CD4-positive, alpha-beta T cell treated with Interleukin-2 at 100 ng/mL for 4 hours (primary cell): ENCODE results near the gene RIPPLY3.
A peak's percentile ranks its signal among the peaks of the same experiment; 100 is the strongest.
"Not testable (repeated sequence)": the region's sequence is repeated elsewhere in the genome, so short reads cannot be mapped to it uniquely, and the experiment has no call there.

Source experiments
- DNase-seq: peaks from one replicate; pipeline ENCODE4 v3.0.0-alpha.2; 2020; ENCODE audit warnings: low spot score

Gene RIPPLY3

DNA sequence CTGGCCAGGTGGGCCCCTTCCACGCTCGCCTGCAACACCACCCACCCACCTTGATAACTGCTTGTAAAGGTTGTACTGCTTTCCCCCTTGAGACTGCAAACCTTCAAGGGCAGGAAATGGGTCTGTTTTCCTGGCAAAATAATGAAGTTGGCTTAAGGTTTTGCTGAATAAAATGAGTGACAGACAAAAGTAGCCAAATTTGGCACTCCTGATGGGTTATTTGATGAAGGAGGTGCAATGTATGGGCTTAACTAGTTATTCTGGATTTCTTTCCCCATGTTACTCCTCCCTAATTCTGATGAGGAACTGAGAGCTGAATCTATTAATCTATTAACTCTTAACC lies 25.5 kb upstream of the RIPPLY3 start:
- DNase-seq: no peak

DNA sequence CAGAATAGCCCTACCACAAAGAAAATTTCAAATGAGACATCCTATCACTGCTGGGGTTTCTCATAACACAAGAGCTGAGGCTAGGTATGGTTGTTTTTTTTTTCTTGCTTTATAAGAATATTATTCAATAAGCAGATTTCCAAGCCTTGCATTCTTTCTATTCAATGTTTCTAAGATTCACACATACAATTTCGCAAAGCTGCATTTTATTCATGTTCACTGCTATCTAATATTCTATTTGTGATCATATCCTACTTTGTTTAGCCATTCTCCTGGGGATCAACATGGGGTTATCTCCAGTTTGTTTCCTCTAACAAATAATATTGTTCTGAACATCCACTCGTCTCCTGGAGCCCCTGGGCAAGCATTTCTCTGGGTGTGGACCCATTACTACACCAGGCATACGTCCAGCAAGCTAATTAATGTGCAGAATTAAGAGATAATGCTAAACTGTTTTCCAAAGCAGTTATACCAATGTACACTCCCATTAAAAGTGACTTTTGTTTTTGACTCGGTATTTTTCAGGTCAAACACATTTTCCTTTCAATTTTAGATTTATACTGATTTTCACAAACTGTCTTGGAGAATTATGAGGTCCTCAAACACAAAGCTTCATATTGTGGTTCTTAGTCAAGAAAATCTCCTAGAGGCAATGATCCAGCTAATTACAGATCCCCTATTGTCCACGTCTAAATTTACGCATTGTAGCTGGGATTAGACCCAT lies 24.4 kb upstream of the RIPPLY3 start:
- no peak for DNase-seq

DNA sequence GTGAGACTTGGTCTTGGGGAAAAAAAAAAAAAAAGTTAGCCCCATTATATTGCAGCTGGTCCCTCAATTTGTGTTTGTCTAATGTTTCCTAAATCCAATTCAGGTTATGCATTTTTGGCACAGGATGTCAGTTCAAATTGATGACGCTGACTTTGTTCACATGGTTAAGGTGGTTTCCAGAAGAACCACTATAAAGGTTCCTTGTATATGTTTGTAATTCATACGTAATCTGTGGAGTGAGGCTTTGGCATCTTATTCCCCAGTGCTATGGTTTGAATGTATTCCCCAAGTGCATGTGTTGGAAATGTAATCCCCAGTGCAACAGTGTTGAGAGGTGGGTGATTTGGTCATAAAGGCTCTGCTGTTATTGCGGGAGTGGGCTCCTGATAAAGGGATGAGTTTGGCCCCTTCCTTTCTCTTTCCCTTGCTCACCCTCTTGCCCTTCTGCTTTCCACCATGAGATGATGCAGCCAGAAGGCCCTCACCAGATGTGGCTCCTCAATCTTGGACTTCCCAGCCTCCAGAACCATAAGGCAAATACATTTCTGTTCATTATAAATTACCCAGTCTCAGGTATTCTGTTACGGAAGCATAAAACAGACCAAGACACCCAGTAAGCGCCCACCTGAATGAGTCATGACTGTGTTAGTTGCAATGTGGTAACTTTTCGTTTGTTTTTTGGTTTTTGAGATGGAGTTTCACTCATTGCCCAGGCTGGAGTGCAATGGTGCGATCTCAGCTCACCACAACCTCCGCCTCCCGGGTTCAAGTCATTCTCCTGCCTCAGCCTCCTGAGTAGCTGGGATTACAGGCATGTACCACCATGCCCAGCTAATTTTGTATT lies 20.5 kb upstream of the RIPPLY3 start:
- peak; percentile 35 for DNase-seq

DNA sequence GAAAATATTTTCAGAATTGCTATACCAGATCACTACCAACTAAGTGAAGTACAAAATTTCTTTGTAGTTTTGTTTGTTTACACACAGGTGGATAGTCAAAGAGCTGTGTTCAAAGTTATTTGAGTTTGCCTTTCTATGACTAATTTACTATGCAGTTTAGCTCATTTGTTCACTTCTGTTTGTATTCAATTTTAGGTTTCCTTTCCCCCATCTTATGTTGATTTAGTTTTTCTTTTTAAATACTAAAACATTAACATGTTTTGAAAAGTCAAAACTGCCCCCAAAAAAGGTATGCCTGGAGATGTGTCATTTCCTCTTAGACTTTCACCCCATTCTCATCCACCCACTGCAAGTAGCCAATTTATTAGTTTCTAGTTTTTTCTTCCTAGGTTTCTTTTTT lies 18.7 kb upstream of the RIPPLY3 start:
- DNase-seq: no peak

DNA sequence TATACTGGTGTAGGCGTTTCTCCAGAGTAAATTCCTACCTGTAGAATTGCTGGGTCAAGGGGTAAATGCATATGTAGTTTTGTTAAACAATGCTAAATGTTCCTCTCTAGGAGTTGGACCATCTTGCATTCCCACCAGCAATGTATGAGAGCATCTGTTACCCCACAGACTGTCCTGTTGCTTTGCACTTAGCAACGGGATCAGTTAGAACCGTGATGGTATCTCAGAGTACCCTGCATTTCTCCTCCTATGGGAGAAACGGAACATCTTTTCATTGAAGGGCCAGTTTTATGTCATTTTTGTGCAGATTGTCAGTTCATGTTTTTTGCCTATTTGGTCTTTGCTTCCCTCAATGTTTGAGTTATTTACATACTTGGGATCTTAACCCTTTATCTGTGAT lies 18.0 kb upstream of the RIPPLY3 start:
- no peak for DNase-seq

DNA sequence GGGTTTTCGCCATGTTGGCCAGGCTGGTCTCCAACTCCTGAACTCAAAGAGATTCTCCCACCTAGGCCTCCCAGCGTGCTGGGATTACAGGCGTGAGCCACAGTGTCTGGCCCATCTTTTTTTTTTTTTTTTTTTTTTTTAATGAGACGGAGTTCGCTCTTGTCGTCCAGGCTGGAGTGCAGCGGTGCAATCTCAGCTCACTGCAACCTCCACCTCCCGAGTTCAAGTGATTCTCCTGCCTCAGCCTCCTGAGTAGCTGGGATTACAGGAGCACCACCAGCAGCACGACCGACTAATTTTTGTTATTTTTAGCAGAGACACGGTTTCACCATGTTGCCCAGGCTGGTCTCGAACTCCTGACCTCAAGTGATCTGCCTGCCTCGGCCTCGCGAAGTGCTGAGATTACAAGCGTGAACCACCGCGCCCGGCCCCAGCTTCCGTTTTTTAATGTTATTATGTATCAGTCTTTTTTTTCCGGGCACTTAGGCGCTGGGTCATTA lies 17.3 kb upstream of the RIPPLY3 start:
- not testable (repeated sequence) for DNase-seq

DNA sequence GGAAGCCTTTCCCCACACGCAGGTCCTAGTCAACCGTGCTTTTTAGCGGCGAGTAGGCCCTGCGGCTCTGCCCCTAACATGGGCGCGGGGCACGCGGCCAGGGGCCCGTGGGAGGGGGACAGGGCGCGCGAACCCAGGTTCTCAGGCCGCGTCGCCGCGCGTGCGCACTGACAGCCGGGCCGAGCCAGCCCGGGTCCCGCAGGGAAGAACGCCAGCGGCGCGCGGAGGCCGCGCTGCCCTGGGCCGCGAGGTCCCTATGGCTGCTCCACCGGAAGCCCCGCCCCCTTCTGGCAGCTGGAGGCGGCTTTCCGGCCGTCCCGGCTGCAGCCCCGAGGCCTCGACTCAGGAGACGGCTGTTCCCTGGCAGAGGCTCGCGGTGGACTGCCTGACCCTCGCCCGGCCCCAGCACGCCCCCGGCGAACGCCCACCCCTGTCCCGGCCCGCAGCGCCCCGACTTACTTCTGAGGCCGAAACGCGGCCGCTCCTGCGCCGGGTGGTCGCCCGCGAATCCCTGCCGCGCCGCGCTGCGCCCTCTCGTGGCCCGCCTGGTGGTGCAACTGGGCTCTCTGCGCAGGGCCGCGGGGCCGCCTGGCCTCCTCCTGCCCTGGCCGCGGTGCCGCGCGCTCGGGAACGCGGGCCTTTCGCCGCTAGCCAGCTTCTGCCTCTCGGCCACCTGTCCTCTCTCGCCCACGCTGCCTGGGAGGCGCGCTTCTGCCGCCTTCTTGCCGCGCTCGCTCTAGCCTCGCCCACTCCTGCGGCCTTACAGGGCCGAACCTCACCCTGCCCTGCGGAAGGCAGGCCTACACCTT lies 16.6 kb upstream of the RIPPLY3 start:
- DNase-seq: peak; percentile 84

DNA sequence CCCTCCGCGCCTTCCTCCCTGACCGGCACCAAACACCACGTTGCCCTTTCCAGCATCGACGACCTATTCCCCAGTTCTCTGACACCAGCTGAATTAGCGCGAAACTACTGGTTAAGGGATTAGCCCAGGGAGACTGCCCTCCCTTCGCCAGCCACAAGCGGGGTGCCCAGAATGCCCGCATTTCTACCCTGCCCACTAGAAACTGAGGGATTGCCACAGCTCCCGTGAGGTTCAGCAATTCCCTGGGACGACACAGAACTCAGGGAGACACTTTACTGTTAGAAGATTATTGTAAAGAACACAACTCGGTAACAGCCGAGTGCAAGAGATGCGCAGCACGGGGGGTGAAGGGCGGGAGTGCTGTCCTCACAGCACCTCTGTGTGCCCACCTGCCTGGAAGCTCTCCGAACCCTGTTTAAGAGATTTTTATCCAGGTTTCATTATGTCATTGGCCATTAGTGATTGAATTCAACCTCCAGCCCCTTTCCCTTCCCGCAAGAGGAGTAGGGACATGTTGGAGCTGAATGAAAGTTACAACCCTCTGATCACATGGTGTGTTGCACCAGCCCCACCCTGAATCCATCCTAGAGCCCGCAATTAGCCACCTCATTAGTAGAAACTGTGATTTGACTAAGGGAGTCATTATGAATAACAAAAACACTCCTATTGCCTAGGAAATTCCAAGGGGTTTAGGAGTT lies 15.8 kb upstream of the RIPPLY3 start:
- no peak for DNase-seq

DNA sequence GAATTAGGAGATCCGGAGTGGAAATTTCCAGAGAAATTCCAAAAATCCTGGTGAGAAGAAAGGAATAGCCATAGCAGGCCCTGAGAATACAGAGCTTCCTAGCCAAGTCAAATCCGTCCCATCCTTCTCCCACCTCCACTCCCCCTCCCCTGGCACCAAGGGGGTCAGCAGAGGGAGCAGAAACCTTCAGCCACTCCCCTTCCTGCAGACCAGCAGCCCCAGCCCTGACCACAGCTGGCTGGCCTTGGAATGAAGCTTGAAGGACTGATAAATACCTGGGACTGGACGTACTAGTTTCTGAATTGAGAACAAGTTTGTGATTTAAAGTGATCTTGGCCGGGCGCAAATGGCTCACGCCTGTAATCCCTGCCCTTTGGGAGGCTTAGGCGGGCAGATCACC lies 13.8 kb upstream of the RIPPLY3 start:
- no peak for DNase-seq

DNA sequence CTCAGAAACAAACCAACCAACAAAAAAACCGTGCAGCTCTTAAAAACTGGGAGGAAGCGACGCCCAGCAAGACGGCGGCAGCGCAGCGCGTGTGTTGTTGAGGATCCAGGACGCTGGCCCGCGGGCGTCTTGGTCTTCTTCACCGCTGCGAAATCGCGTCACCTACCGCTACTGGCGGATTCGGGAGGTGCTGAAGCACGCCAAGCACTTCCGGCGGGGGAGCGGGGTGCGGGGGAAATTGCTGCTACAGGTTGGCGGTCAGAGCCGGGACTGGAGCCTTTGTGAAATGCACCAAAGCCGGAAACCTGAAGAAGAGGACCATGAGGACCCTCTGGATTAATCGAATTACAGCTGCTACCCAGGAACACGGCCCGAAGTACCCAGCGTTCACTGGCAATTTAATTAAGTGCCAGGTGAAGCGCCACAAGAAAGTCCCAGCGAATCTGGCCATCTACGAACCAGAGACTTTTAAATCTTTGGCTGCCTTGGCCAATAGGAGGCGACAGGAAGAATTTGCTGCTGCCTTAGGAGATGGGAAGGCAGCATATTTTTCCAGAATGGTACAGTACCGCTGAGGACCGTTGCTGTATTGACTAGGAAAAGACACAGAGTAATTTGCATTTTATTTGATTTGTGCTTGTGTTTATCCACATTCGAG lies 11.9 kb upstream of the RIPPLY3 start:
- DNase-seq: peak; percentile 19

DNA sequence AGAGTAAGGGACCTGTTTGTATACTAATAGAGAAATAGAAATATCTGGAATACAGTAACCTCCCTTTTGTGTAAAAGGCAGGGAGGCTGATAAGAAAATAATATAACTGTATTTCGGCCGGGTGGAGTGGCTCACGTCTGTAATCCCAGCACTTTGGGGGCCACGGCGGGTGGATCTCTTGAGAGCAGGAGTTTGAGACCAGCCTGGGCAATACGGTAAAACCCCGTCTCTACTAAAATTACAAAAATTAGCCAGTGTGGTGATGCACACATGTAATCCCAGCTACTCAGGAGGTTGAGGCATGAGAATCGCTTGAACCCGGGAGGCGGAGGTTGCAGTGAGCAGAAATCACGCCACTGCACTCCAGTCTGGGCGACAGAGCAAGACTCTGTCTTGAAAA lies 11.2 kb upstream of the RIPPLY3 start:
- not testable (repeated sequence) for DNase-seq

DNA sequence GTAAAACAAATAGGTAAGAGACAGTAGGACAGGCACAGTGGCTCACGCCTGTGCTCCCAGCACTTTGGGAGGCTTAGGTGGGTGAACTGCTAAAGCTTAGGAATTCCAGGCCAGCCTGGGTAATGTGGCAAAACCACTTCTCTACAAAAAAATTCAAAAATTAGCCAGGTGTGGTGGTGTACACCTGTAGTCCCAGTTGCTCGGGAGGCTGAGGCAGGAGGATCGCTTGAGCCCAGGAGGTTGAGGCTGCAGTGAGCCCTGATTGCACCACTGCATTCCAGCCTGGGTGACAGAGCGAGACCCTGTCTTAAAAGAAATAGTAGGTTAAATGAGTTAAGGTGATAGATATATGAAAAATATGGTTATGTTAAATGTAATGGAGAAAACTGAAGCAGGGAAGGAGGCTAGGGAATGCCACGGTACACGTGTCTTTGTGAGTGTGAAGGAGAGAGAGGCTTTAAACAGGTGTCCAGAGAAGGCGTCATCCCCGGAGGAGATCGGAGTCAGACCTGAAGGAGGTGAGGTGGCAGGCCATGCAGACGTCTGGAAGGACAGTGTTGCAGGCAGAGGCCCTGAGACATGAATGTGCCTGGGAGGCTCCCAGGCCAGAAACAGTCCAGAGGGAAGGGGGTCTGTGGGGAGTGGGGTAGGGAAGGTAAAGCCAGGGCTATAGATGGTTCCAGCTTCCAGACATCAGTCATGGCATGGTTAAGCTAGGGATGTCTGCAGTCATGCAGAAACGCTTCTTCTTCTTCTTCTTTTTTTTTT lies 7.2 kb upstream of the RIPPLY3 start:
- no peak for DNase-seq

DNA sequence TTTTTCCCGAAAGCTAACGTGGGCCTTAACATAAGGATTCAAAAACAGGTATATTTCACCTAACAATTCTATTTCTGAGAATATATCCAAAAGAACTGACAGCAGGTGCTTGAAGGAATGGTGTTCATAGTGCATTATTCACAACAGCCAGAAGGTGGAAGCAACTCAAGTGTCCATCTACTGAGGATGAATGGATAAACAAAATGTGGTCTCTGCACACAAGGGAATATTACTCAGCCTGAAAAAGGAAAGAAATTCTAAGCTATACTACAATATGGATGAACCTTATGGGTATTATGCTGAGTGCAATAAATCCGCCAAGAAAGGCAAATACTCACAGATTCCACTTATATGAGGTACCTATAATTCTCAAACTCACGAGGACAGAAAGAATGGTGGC lies 6.1 kb upstream of the RIPPLY3 start:
- DNase-seq: no peak

DNA sequence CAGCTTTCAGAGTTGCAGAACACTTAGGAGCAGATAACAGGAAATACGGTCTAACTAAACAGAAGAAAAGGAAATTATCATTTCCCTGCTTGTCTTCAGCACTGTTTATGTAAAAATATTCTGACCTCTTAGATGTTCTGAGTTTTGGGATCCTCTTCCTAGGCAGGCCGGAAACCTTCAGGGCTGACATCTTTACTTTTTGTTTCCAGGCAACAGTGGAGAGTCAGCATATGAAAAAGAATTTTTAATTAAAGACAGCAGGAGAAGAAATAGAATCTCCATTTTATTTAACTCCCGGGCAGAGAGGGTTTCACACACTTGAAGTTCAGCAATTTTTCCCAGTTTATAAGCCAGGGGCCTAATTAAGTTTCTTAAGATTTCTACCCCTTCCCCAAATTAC lies 5.1 kb upstream of the RIPPLY3 start:
- no peak for DNase-seq

DNA sequence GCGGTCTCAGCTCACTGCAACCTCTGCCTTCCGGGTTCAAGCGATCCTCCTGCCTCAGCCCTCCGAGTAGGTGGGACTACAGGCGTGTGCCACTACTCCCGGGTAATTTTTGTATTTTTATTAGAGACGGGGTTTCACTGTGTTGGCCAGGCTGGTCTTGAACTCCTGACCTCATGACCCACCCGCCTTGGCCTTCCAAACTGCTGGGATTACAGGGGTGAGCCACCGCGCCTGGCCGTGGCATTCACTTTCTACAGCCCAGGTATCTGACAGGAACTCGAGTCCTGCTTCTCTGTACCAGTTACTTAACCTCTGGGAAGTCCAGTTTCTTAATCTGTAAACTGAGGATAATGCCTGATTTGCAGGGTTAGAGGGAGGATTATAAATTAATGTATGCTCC lies 3.7 kb upstream of the RIPPLY3 start:
- DNase-seq: not testable (repeated sequence)

DNA sequence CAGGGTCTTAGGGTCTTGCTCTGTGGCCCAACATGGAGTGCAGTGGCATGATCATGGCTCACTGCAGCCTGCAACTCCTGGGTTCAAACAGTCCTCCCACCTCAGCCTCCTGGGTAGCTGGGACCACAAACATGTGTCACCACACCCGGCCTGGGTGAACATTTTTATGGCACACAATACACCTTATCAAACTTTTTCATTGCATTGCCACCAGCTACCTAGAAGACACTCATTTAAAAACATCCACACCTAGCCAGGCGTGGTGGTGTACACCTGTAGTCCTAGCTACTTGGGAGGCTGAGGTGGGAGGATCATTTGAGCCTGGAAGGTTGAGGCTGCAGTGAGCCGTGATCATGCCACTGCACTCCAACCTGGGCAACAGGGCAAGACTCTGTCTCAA lies 2.6 kb upstream of the RIPPLY3 start:
- DNase-seq: not testable (repeated sequence)

DNA sequence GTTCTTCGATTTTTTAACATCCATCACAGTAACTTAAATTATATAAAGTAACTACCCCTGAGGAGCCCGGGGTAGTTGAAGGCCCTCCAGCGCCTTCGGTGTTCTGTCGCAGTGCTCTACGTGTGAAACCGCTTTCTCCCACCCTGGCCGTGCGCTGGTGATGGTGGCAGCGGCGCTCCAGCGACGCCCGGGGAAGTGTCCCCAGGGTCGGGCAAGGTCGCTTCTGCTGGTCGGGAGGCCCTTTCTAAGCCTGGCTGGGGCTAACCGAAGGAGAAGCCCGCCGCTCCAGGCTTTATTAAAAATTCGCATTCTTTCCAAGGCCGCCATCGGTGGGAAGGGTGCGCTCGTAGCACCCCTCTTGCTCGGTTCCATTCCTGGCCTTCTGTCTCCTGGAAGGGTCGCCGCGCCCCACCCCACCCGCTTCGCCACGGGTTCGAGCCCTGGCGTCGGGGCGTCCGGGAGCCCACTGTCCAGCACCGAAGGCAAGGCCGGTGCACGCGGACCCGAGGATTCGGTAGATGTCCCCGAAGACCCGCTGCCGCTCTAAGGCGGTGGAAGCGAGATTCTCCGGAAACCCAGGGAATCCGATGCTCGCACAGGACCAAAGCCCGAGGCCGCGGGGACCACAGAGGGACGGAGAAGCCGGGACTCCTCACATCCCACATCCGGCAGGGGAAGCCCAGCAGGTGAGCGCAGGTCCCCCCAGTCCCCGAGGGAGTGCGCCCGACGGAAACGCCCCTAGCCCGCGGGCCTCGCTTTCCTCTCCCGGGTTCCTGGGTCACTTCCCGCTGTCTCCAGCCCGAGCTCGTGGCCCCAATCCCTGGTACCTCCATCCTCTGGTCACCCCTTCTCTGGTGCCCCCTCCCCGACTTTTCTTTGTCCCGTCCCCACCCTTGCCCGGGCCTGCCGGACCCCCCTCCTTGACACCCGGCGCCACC lies 685 bp upstream of the RIPPLY3 start:
- DNase-seq: no peak

DNA sequence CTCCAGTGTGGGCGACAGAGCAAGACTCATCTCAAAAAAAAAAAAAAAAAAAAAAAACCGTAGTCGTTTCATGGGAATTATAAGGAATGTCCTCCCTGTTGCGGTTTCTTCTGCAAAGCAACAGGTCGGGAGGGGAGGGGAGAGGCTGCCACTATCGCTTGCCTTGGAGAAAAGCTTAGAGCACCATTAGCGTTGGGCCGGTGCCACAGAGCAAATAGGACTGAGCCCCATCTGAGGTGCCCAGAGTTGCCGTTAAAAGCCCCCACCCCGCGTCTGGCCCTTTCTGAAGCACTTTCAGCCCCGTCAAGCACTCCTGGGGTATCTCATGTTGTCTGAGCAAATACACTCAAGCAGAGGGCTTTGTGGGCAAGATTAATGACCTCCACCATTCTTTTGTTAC lies 2.2 kb downstream of the RIPPLY3 start:
- DNase-seq: no peak

DNA sequence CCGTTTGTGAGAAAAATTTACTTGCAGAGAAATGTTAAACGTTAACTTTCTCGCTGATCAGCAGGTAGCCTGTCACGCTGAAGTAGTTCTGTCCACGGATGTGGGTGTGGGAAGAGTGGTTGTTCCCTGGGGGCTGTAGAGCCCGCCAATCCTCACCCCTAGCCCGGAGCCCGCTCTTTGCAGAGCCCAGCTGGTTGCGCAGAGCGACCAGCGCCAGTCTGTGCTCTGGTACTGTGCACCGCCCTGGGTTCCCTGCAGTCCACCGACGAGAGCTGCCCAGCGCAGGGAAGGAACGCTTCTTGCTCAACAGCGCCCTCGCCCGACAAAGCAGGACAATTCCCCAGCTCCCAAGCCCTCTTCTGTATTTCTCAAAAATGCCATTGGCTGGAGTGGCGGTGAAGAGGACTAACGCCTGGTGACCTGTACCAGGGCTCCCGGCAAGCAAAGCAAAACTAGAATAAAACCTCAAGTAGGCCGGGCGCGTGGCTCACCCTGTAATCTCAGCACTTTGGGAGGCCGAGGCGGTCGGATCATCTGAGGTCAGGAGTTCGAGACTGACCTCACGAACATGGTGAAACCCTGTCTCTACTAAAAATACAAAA lies 3.3 kb downstream of the RIPPLY3 start:
- DNase-seq: peak; percentile 74
